NCI-H1105 (cell line): ENCODE results near the gene NR1D2.
"Not testable (repeated sequence)": the region's sequence is repeated elsewhere in the genome, so short reads cannot be mapped to it uniquely, and the experiment has no call there.

Experiments used
- DNase-seq: peaks from one replicate; lab custom pipeline; 2025; lab: John Stamatoyannopoulos, UW

Gene NR1D2

DNA sequence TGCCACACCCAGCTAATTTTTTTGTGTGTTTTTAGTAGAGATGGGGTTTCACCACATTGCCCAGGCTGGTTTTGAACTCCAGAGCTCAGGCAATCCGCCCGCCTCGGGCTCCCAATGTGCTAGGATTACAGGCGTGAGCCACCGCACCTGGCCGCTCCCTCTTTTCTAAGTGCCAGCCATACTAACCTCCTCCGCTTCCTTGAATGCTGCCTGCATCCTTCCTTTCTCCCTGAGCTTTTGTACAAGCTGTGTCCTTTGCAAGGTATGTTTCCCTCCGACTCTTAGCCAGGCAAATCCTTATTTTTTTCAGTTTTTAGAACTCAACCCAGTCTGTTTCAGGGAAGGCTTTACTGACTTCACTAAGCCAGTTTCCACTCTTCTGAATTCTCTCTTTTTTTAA is 60.6 kb downstream of the NR1D2 start:
- no peak for DNase-seq

DNA sequence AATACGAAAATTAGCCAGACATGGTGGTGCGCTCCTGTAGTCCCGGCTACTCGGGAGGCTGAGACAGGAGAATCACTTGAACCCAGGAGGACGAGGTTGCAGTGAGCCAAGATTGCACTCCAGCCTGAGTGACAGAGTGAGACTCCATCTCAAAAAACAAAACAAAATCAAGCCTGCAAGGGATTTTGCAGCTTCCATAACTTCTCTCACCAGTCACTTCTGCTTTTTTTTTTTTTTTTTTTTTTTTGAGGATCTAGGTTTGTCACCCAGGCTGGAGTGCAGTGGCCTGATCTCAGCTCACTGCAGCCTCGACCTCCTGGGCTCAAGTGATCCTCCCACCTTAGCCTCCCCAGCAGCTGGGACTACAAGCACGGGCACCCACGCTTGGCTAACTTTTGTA is 65.7 kb downstream of the NR1D2 start:
- not testable (repeated sequence) for DNase-seq

DNA sequence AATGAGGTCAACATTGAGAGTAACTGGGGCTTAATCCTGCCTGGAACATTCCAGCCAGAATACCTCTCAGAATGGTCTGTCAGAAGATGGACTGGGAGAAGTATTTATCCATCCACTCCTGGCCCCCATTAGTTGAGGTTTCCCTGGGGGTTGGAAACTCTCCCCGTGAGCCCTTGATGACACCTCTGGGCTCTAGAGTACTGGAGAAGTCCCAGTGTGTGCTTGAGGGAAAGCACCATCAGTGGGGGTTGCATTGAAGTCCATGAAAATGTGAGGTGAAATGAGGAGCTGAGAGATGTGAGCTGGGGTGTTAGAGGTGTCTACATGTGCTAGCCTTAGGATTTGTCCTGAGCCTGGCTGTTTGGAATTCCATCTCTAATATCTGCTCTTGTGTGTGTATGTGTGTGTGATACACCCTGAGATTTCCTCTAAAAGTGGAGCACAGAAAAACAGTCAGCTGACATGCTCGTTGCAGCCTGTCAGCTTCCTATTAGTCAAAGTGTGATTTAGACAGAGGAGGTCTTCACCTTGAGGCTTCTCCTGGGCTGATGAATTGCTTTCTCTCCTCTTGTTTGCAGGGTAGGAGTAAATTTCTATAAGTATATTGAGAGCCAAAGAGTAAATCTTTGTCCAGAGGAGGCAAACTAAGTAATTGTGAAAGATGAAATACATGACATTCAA is 67.6 kb downstream of the NR1D2 start:
- no peak for DNase-seq

DNA sequence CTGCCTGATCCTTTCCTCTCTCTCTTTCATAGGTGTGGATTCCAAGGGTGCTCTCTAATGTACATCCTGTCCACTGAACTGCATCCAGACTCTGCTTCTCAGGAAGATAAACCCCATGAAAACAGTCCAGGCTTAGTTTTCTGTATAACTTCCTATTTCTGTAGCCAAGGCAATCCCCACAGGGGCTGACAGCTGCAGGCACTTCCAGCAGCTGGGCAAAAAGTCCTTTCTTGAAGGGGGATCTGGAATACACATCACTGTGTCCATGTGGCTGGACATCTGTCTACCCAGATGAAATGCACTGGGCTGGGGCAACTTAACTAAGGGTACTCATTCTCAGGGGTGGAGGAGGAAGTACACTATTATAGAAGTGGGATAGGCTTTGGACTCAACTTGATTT is 72.2 kb downstream of the NR1D2 start:
- DNase-seq, result no peak

DNA sequence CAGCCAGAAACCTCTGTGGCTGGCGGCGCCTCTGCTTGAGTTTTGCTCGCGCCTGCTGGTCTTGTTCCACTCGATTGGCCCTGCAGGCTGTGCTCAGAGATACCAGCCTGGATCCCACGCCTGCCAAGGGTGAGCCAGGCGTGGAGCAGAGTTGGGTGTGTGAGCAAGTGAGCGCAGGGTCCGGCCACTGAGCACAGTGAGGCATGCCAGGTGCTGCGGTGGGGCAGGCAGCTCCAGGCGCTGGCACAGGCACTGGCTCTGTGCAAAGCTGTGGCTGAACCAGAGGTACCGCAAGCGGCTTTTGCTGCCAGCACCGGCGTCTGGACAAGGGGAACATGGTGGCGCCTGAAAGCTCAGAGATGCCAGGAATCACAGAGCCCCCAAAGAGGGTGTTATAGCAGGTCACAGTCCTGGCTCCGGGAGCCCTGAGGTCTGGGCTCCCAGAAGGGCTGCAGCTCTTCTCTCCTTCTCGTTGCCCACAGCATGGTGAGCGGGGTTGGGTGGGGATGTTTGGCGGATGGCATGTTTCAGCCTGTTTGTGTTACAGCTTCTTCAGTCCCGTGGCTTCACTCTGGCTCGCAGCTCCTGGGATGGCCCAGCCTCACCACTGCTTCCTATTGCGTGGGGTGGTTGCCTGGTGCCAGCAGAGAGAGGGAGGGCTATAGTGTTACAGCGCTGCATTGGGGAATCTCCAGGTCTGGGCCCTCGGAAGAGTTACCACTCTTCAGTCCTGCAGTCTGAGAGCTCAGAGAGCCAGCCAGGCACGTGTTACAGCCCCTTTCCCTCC is 73.9 kb downstream of the NR1D2 start:
- no peak for DNase-seq

DNA sequence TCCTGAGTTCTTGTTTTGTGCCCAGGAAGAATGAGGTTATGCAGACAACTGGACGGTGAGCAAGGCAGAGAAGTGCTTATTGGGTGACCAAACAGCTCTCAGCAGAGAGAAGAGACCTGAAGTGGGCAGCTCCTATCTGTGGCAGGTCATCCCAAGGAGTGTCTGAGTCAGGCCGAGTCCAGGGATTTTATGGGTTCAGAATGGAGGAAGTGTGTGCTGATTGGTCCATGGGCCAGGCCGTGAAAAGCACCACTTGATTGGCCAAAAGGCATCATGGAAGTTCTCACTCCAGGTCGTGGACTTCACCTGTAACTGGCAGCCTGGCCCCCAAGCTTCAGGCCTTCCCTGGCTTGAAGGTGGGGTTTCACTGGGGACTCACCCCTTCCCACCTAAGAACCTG is 74.5 kb downstream of the NR1D2 start:
- DNase-seq, result no peak

DNA sequence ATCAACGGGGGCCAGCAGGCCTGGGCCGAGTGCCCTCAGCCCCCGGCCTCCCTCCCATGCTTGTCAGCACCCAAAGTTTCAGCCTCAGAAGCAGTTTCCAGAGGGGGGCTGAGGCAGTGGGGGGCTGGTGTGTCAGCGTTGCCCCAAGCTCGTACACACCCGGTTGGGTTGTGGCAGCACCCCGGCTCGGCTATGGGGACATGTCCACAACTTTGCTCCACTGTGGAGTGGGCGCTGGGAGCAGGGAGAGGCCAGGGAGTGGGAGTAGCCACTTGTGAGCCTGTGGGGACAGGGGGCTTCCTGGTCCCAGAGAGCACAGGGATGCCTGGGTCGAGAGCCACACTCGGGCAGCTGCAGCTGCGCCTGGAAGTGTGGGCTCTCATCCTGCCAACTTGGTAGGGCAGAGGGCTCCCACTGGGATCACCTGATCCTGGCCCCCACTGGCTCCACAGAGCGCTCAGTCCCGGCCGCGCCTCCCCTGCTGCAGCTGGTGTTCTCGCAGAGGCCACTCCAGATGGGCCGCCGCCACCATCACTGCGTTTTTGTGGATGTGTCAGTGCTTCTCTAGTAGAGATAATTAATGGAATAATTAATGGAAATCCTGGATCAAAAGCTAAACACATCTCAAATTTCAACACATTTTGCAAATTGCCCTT is 75.1 kb downstream of the NR1D2 start:
- peak; percentile 14 for DNase-seq

DNA sequence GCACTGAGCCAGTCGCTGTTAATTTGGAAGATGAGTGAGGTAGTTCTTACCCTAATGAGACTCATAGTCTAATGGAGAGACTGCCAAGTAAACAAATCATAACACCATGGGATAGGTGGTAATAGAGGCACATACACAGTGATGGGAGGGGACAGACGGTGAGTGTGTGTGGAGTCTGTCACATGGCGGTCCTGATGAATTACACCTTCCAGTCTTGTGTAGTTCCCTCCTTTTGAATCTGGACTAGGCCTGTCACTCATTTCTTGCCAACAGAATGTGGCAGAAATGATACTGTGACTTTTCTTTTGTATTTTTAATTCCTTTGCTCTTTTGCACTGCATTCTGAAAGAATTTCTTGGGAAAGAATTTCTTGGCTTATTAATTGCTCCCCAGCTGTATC is 78.1 kb downstream of the NR1D2 start:
- DNase-seq, result no peak

DNA sequence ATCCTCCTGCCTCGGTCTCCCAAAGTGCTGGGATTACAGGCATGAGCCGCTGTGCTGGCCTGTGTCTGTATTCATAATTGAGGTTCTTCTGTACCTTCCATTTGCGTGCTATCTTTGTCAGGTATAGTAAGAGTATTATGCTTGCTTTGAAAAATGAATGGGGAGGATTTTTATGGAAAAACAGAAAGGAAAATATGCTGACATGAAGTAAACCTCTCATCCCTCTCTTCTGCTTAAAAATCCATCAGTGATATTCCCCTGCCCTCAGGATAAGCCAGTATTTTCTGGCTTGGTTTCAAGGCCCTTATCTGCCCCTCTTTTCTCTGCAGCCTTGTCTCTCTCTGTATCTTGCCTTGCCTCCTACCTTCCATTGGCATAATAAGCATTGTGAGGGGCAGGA is 80.7 kb downstream of the NR1D2 start:
- DNase-seq, result no peak

DNA sequence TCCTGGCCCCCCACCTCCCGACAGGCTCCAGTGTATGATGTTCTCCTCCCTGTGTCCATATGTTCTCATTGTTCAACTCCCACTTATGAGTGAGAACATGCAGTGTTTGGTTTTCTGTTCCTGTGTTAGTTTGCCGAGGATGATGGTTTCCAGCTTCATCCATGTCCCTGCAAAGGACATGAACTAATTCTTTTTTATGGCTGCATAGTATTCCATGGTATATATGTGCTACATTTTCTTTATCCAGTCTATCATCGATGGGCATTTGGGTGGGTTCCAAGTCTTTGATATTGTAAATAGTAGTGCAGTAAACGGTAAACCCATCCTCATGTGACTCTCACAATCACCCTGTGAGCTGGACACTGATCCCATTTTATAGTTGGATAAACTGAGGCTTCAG is 81.6 kb downstream of the NR1D2 start:
- not testable (repeated sequence) for DNase-seq

DNA sequence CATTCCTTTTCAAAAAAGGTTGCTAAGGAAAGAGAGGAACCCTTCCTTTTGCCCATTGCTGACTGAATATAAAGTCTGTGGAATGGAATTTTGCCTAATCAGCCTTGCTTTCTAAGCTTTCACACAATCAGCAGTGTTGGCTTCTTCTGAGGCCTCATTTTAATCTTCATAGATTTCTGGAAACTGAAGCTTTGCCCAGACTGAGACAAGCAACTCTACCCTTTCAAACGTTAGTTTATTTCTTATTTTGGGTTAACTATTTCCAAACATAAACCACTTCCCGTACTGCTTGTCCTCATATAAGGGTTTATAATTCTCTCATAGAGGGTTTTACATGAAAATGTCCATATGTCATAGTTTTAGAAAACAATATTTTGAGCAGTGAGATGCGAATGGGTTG is 82.9 kb downstream of the NR1D2 start:
- no peak for DNase-seq
